ENCODE measurements around the gene MLPH. TPM values are rescaled to one million over a fixed set of nuclear protein-coding genes. Genes with fewer than 3 reads are reported as not detected.
A peak's percentile ranks its signal among the peaks of the same experiment; 100 is the strongest.

Gene MLPH
- polyA plus RNA-seq, 4 donors: 13.2 to 52.0 (median 18.9) TPM

- Histone ChIP-seq H3K36me3 (ENCODE audit: control insufficient read depth in 3 of 3, insufficient read depth in 2 of 3, low read depth in 1 of 3, low read length in 3 of 3) (no peaks in the 10 kb centered on the region), H3K4me3 (ENCODE audit: low read depth in 1 of 3, low read length in 3 of 3) (no peak overlapping the region), H3K4me1 (ENCODE audit: control insufficient read depth in 3 of 3, insufficient read depth in 2 of 3, low read depth in 1 of 3, low read length in 2 of 3) (no peaks in the 10 kb centered on the region), H3K27ac (ENCODE audit: low read depth in 1 of 3, low read length in 2 of 3) (no peak overlapping the region), H3K27me3 (ENCODE audit: control insufficient read depth in 3 of 3, insufficient read depth in 3 of 3, low read length in 3 of 3) (peaks cover 0 to 10% (median 7%) of the 10 kb centered on the region in 3 donors), H3K9me3 (ENCODE audit: control insufficient read depth in 2 of 2, insufficient read depth in 1 of 2, low read depth in 1 of 2, low read length in 1 of 2) (no peaks in the 10 kb centered on the region)
- DNase-seq (no peak), FAIRE-seq (no peak)
- 92 to 94% (median 94%) methylated on average over 1 of the region's 1 CpG for WGBS, 3 donors
Observed at GRCh38 chr2:237565974-237566373, 78.9 kb downstream of the MLPH start.

GRCh38 chr2:237566401-237567235 lies 79.6 kb downstream of the MLPH start, which contains the start of gene PRLH:
PRLH (plus strand) TSS chr2:237566574; CDS start chr2:237566574, 0 bp downstream.
- no peak within 1 kb of the TSS for H3K27ac ChIP-seq (ENCODE audit: low read depth in 1 of 3, low read length in 2 of 3)
- H3K27me3 ChIP-seq (ENCODE audit: control insufficient read depth in 3 of 3, insufficient read depth in 3 of 3, low read length in 3 of 3): peaks cover 0 to 10% (median 7%) of the 10 kb centered on the region in 3 donors
- H3K4me1 ChIP-seq (ENCODE audit: control insufficient read depth in 3 of 3, insufficient read depth in 2 of 3, low read depth in 1 of 3, low read length in 2 of 3): no peaks in the 10 kb centered on the region
- H3K4me3 ChIP-seq (ENCODE audit: low read depth in 1 of 3, low read length in 3 of 3): no peak within 1 kb of the TSS
- 68 to 78% (median 74%) methylated on average over 32 of the region's 32 CpGs for WGBS, 3 donors
- FAIRE-seq: no peak
- no peaks in the 10 kb centered on the region for H3K36me3 ChIP-seq (ENCODE audit: control insufficient read depth in 3 of 3, insufficient read depth in 2 of 3, low read depth in 1 of 3, low read length in 3 of 3)
- no peaks in the 10 kb centered on the region for H3K9me3 ChIP-seq (ENCODE audit: control insufficient read depth in 2 of 2, insufficient read depth in 1 of 2, low read depth in 1 of 2, low read length in 1 of 2)
- peak in 1 of 2 donors; percentile 21 for DNase-seq

GRCh38 chr2:237567276-237568029 lies 80.4 kb downstream of the MLPH start:
- Histone ChIP-seq H3K27ac (ENCODE audit: low read depth in 1 of 3, low read length in 2 of 3) (no peak overlapping the region), H3K27me3 (ENCODE audit: control insufficient read depth in 3 of 3, insufficient read depth in 3 of 3, low read length in 3 of 3) (peaks cover 0 to 10% (median 7%) of the 10 kb centered on the region in 3 donors), H3K4me1 (ENCODE audit: control insufficient read depth in 3 of 3, insufficient read depth in 2 of 3, low read depth in 1 of 3, low read length in 2 of 3) (no peaks in the 10 kb centered on the region), H3K4me3 (ENCODE audit: low read depth in 1 of 3, low read length in 3 of 3) (no peak overlapping the region), H3K36me3 (ENCODE audit: control insufficient read depth in 3 of 3, insufficient read depth in 2 of 3, low read depth in 1 of 3, low read length in 3 of 3) (no peaks in the 10 kb centered on the region), H3K9me3 (ENCODE audit: control insufficient read depth in 2 of 2, insufficient read depth in 1 of 2, low read depth in 1 of 2, low read length in 1 of 2) (no peaks in the 10 kb centered on the region)
- 85 to 88% (median 87%) methylated on average over 16 of the region's 16 CpGs for WGBS, 3 donors
- no peak for FAIRE-seq
- no peak for DNase-seq

- Histone ChIP-seq H3K36me3 (ENCODE audit: control insufficient read depth in 3 of 3, insufficient read depth in 2 of 3, low read depth in 1 of 3, low read length in 3 of 3) (no peaks in the 10 kb centered on the region), H3K9me3 (ENCODE audit: control insufficient read depth in 2 of 2, insufficient read depth in 1 of 2, low read depth in 1 of 2, low read length in 1 of 2) (no peaks in the 10 kb centered on the region), H3K27ac (ENCODE audit: low read depth in 1 of 3, low read length in 2 of 3) (no peak overlapping the region), H3K4me3 (ENCODE audit: low read depth in 1 of 3, low read length in 3 of 3) (no peak overlapping the region), H3K4me1 (ENCODE audit: control insufficient read depth in 3 of 3, insufficient read depth in 2 of 3, low read depth in 1 of 3, low read length in 2 of 3) (no peaks in the 10 kb centered on the region), H3K27me3 (ENCODE audit: control insufficient read depth in 3 of 3, insufficient read depth in 3 of 3, low read length in 3 of 3) (peaks cover 0 to 10% (median 7%) of the 10 kb centered on the region in 3 donors)
- WGBS, 3 donors: 51 to 75% (median 59%) methylated on average over 9 of the region's 9 CpGs
- DNase-seq (no peak), FAIRE-seq (no peak)
Observed at GRCh38 chr2:237568121-237568660, 81.1 kb downstream of the MLPH start.

GRCh38 chr2:237569041-237569440 lies 82.0 kb downstream of the MLPH start:
- H3K4me3 ChIP-seq (ENCODE audit: low read depth in 1 of 3, low read length in 3 of 3): no peak overlapping the region
- DNase-seq (no peak), FAIRE-seq (no peak)
- WGBS, 3 donors: 91 to 92% (median 91%) methylated on average over 5 of the region's 5 CpGs
- H3K27me3 ChIP-seq (ENCODE audit: control insufficient read depth in 3 of 3, insufficient read depth in 3 of 3, low read length in 3 of 3): peaks cover 0 to 10% (median 5%) of the 10 kb centered on the region in 3 donors
- H3K4me1 ChIP-seq (ENCODE audit: control insufficient read depth in 3 of 3, insufficient read depth in 2 of 3, low read depth in 1 of 3, low read length in 2 of 3): no peaks in the 10 kb centered on the region
- H3K27ac ChIP-seq (ENCODE audit: low read depth in 1 of 3, low read length in 2 of 3): no peak overlapping the region
- no peaks in the 10 kb centered on the region for H3K9me3 ChIP-seq (ENCODE audit: control insufficient read depth in 2 of 2, insufficient read depth in 1 of 2, low read depth in 1 of 2, low read length in 1 of 2)
- peaks cover 0 to 4% (median 0%) of the 10 kb centered on the region in 3 donors for H3K36me3 ChIP-seq (ENCODE audit: control insufficient read depth in 3 of 3, insufficient read depth in 2 of 3, low read depth in 1 of 3, low read length in 3 of 3)

- DNase-seq (no peak), FAIRE-seq (no peak)
Observed at GRCh38 chr2:237569896-237570295, 82.8 kb downstream of the MLPH start.

GRCh38 chr2:237570776-237571335 lies 83.8 kb downstream of the MLPH start:
- Histone ChIP-seq H3K4me1 (ENCODE audit: control insufficient read depth in 3 of 3, insufficient read depth in 2 of 3, low read depth in 1 of 3, low read length in 2 of 3) (no peaks in the 10 kb centered on the region), H3K36me3 (ENCODE audit: control insufficient read depth in 3 of 3, insufficient read depth in 2 of 3, low read depth in 1 of 3, low read length in 3 of 3) (peaks cover 0 to 22% (median 0%) of the 10 kb centered on the region in 3 donors), H3K27ac (ENCODE audit: low read depth in 1 of 3, low read length in 2 of 3) (no peak overlapping the region), H3K4me3 (ENCODE audit: low read depth in 1 of 3, low read length in 3 of 3) (no peak overlapping the region), H3K27me3 (ENCODE audit: control insufficient read depth in 3 of 3, insufficient read depth in 3 of 3, low read length in 3 of 3) (peaks cover 0 to 2% (median 0%) of the 10 kb centered on the region in 3 donors), H3K9me3 (ENCODE audit: control insufficient read depth in 2 of 2, insufficient read depth in 1 of 2, low read depth in 1 of 2, low read length in 1 of 2) (no peaks in the 10 kb centered on the region)
- FAIRE-seq: no peak
- 76 to 84% (median 78%) methylated on average over 9 of the region's 9 CpGs for WGBS, 3 donors
- DNase-seq: no peak

More at GRCh38 chr2:237569896-237570295, 82.8 kb downstream of the MLPH start:
- Histone ChIP-seq H3K4me1 (ENCODE audit: control insufficient read depth in 3 of 3, insufficient read depth in 2 of 3, low read depth in 1 of 3, low read length in 2 of 3) (no peaks in the 10 kb centered on the region), H3K27ac (ENCODE audit: low read depth in 1 of 3, low read length in 2 of 3) (no peak overlapping the region), H3K27me3 (ENCODE audit: control insufficient read depth in 3 of 3, insufficient read depth in 3 of 3, low read length in 3 of 3) (peaks cover 0 to 3% (median 0%) of the 10 kb centered on the region in 3 donors), H3K9me3 (ENCODE audit: control insufficient read depth in 2 of 2, insufficient read depth in 1 of 2, low read depth in 1 of 2, low read length in 1 of 2) (no peaks in the 10 kb centered on the region), H3K36me3 (ENCODE audit: control insufficient read depth in 3 of 3, insufficient read depth in 2 of 3, low read depth in 1 of 3, low read length in 3 of 3) (peaks cover 0 to 13% (median 0%) of the 10 kb centered on the region in 3 donors), H3K4me3 (ENCODE audit: low read depth in 1 of 3, low read length in 3 of 3) (no peak overlapping the region)
- 94 to 100% (median 95%) methylated on average over 3 of the region's 3 CpGs for WGBS, 3 donors

- Histone ChIP-seq H3K9me3 (ENCODE audit: control insufficient read depth in 2 of 2, insufficient read depth in 1 of 2, low read depth in 1 of 2, low read length in 1 of 2) (no peaks in the 10 kb centered on the region), H3K36me3 (ENCODE audit: control insufficient read depth in 3 of 3, insufficient read depth in 2 of 3, low read depth in 1 of 3, low read length in 3 of 3) (peaks cover 0 to 29% (median under 1%) of the 10 kb centered on the region in 3 donors), H3K4me1 (ENCODE audit: control insufficient read depth in 3 of 3, insufficient read depth in 2 of 3, low read depth in 1 of 3, low read length in 2 of 3) (no peaks in the 10 kb centered on the region), H3K4me3 (ENCODE audit: low read depth in 1 of 3, low read length in 3 of 3) (no peak overlapping the region), H3K27ac (ENCODE audit: low read depth in 1 of 3, low read length in 2 of 3) (no peak overlapping the region), H3K27me3 (ENCODE audit: control insufficient read depth in 3 of 3, insufficient read depth in 3 of 3, low read length in 3 of 3) (peaks cover 0 to 2% (median 0%) of the 10 kb centered on the region in 3 donors)
- DNase-seq: no peak
- FAIRE-seq: no peak
- WGBS, 3 donors: 80 to 92% (median 91%) methylated on average over 7 of the region's 7 CpGs
Observed at GRCh38 chr2:237571551-237571950, 84.5 kb downstream of the MLPH start.

Data from small intestine (tissue), 7 donors.